HG03066 (cell line): ENCODE measurements around the gene OR4C3.
A peak's percentile ranks its signal among the peaks of the same experiment; 100 is the strongest.
"Not testable (repeated sequence)": the region's sequence is repeated elsewhere in the genome, so short reads cannot be mapped to it uniquely, and the experiment has no call there.

Source experiments
- ATAC-seq: cut with Tn5 transposase; IDR thresholded peaks from one replicate; pipeline ENCODE4 v1.9.1; 2021; ENCODE audit warnings: low read depth; ENCODE audit not compliant: unreplicated experiment

OR4C3 gene

DNA sequence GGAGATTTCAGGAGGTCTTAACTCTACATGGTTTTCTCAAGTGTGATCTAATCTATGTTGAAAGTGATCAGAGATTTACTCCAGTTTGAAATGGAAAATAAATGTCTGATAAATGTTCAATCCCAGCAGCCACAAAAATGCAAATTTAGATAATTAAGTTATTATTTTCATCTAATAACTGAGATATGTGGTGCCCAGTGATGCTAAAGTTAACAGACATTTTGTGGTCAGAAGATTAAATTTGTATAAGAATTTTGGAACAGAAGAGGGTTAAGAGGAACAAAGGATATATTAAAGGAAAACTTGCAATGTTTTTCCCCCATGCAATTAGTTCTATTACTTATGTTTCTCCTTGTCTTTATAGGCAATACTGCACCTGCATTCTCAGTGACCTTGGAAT, at the start of gene OR4C3:
TSS of gene OR4C3 (plus strand) at position 301 of the 400 bp plus-strand sequence. CDS start 102 bp downstream, outside the sequence.
- ATAC-seq: not testable (repeated sequence)

DNA sequence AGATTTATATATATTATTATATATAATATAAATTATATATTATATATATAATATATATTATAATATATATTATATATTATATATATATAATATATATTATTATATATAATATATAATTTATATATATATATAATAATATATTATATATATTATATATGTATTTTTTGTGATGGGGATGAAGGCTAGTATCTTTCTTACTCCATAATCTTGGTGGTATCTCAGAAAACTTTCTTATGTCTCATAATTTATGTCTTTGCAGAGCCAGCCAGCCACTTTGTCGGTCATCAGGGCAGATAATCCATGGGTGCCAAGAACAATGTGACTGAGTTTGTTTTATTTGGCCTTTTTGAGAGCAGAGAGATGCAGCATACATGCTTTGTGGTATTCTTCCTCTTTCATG, 18.8 kb upstream of the OR4C3 start, which contains the start of gene OR4S1:
TSS of gene OR4S1 (plus strand) at position 301 of the 400 bp plus-strand sequence. CDS start at position 301, 0 bp downstream.
- ATAC-seq: no peak

DNA sequence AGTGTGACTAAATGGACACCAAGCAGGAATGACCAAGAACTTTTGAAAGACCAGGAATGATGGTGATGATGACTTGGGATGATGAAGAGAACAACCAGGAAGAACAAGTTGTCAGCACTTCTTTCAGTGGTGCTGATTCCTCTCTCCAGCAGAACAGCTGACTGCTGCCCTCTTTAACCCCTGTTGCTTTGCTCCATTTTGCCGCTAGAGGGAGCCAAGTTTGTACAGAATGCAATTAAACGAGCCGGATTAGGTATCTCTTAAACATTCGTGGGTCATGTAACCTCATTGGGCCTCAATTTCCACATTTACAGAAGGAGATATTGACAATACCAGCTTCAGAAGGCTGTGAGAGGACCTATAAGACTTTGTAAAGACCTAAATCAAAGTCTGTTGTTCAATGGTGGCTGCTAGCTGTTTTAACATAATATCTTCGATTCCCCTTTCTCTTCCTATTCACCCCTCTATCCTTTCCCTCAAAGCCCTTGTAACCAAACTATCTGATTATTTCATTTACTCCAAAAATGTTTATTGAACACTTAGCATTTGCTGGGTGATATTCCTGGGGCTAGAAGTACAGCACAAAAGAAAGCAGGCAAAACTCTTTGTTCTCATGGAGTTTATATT, 16.8 kb upstream of the OR4C3 start:
- peak; percentile 63 for ATAC-seq

DNA sequence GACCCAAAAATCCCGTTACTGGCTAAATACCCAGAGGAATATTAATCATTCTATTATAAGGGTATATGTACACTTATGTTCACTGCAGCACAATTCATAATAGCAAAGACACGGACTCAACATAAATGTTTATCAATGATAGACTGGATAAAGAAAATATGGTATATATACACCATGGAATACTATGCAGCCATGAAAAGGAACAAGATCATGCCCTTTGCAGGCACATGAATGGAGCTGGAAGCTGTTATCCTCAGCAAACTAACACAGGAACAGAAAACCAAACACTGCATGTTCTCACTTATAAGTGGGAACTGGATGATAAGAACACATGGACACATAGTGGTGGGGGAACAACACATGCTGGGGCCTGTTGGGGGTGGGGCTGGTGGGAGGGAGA, 11.1 kb upstream of the OR4C3 start:
- not testable (repeated sequence) for ATAC-seq

DNA sequence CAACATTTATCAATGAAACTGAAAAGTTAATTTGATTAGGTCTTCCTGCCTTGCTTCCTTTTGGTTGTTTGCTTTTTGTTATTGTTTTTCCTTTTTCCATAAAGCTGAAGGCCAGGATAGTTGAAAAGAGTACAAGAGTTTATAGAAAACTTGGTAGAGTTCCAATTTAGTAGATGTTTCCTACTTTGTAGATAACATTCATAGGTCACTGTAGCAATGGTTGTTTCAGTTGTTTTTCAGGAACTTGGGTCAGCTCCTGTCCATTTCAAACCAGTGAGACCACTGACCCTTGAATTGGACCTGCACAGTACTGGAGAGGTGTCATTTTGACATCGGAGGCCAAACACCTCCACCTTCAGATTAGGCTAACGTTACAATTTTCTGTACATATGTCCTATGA, 4.9 kb upstream of the OR4C3 start:
- ATAC-seq: not testable (repeated sequence)

DNA sequence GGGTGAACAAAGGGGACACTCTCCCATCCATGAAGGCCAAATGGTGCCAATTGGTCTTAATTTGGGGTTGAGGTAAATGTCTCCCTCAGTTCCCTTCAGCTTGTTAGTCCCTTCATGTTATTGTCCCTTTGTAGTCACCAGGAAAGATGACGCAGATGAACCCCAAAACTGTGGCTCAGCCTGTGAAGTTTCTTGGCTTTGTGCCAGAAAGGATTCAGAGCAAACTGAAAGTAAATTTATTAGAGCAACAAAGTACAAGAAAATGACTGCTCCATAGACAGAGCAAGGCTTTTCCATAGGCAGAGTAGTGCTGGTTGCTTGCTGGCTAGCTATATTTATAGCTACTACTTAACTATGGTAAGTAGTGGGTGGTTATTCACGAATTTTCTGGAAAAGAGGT, 16.7 kb downstream of the OR4C3 start:
- ATAC-seq: no peak

DNA sequence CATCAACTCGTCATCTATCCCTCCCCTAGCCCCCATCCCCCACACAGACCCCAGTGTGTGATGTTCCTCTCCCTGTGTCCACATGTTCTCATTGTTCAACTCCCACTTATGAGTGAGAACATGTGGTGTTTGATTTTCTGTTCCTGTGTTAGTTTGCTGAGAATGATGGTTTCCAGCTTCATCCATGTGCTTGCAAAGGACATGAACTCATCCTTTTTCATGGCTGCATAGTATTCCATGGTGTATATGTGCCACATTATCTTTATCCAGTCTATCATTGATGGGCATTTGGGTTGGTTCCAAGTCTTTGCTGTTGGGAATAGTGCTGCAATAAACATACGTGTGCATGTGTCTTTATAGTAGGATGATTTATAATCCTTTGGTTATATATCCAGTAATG, 17.8 kb downstream of the OR4C3 start:
- not testable (repeated sequence) for ATAC-seq

DNA sequence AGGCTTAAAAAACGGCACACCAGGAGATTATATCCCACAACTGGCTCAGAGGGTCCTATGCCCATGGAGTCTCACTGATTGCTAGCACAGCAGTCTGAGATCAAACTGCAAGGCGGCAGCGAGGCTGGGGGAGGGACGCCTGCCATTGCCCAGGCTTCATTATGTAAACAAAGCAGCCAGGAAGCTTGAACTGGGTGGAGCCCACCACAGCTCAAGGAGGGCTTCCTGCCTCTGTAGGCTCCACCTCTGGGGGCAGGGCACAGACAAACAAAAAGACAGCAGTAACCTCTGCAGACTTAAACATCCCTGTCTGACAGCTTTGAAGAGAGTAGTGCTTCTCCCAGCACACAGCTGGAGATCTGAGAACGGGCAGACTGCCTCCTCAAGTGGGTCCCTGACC, 21.6 kb downstream of the OR4C3 start:
- ATAC-seq: not testable (repeated sequence)

DNA sequence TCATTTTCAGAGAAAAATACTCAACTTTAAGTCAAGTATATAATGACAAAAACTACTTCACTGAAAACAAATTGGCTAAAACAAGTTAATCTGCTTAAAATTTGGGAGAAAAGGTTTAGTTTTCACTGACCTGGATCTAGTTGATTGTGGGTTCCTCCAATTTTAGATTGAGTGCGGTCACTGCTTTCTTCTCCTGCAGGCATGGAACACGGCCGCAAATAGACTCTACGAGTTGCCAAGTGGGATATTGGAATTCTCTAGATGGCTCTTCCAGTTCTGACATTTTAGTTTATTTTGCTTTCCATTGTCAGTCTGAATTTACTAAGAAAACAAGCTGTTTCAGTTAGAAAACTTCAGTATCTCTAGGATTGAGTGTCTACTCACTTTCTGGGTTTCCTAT, 29.3 kb downstream of the OR4C3 start:
- ATAC-seq: no peak

DNA sequence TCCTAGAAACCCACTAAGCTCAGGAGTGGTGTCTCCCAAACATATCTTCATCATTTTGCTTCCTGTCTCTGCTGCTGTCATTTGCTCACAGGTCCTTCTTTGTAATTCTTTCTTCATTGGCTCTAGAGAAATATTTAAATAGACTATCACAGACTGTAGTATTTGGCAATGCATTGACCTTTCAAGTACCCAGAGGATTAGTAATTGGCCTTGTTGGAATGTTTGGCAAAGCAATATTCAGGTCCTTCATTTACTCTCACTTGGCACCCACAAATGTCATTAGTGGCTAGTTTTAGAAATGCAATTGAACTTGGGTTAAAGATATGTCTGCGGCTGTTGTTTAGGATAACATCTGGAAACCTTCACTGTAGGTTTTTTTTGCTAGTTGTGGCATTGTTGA, 30.0 kb downstream of the OR4C3 start:
- no peak for ATAC-seq

DNA sequence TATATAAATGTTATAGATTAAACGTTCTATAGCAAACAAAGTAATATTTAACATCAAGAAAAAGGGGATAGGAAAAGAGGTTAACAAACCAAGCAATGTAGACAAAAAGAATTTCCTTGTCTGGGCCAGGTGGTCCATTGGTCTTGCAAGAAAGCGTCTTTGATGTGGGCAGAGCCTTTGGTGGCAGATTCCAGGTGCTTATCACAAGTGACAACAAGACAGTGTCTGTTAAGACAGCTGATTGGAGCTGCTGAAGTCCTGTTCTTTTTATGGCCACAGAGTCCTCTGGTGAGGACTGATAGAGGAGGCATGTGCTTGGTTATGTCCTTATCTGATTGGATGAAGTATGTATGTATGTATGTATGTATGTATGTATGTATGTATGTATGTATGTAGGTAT, 36.6 kb downstream of the OR4C3 start:
- not testable (repeated sequence) for ATAC-seq

DNA sequence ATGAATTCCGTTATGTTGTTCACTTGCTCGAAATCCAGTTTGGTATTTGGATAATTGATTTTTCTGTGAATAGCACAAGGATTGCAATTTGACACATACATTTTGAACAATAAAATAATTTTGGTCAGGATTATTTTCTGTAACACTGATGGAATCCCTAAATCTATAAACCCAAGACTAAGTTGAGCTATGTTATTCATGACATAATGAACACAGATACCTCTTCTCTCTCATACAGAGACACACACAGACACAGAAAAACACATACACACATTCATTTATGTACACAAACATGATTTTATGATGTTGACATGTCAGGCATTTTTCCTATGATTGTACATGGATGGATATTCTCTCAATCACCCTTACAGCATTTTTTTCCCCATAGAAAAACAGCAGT, 41.6 kb downstream of the OR4C3 start, which contains the start of gene OR4C5:
TSS of gene OR4C5 (minus strand) at position 101 of the 400 bp plus-strand sequence. CDS start at position 101, 0 bp downstream.
- no peak for ATAC-seq
